HepG2 (cell line): ENCODE data around the gene GSTM1. TPM values are rescaled to one million over a fixed set of nuclear protein-coding genes. Genes with fewer than 3 reads are reported as not detected.

Experiments used
- AKAP8 ChIP-seq: sonication (generic); formaldehyde crosslinking; IDR thresholded peaks from 2 replicates; pipeline ENCODE4 v1.5.1; 2020; ENCODE audit warnings: mild to moderate bottlenecking, missing genetic modification reagents
- ARNT2 ChIP-seq: sonication (generic); formaldehyde crosslinking; IDR thresholded peaks from 2 replicates; pipeline ENCODE4 v1.8.0; 2022; ENCODE audit warnings: mild to moderate bottlenecking, low read depth, missing genetic modification reagents, moderate library complexity
- HES4 ChIP-seq: sonication (generic); formaldehyde crosslinking; IDR thresholded peaks from 2 replicates; pipeline ENCODE4 v1.9.0; 2021; ENCODE audit warnings: mild to moderate bottlenecking, missing genetic modification reagents, borderline replicate concordance
- HMG20A ChIP-seq: IDR thresholded peaks from 2 replicates; pipeline ENCODE4 v1.6.1; 2016; ENCODE audit warnings: borderline replicate concordance
- MIXL1 ChIP-seq: IDR thresholded peaks from 2 replicates; pipeline ENCODE4 v1.6.1; 2016
- MLLT10 ChIP-seq: sonication (generic); formaldehyde crosslinking; IDR thresholded peaks from 2 replicates; pipeline ENCODE4 v1.4.0; 2020; ENCODE audit warnings: missing genetic modification reagents
- NCOA1 ChIP-seq: sonication (generic); formaldehyde crosslinking; IDR thresholded peaks from 2 replicates; pipeline ENCODE4 v1.9.0; 2021; ENCODE audit warnings: missing genetic modification reagents
- RARG ChIP-seq: sonication (generic); formaldehyde crosslinking; IDR thresholded peaks from 2 replicates; pipeline ENCODE4 v1.4.0; 2020; ENCODE audit warnings: low read depth, mild to moderate bottlenecking, missing genetic modification reagents
- ZNF225 ChIP-seq: sonication (generic); formaldehyde crosslinking; IDR thresholded peaks from 2 replicates; pipeline ENCODE4 v1.4.0; 2020; ENCODE audit warnings: mild to moderate bottlenecking, missing genetic modification reagents
- ZNF549 ChIP-seq: sonication (generic); formaldehyde crosslinking; IDR thresholded peaks from 2 replicates; pipeline ENCODE4 v1.5.0; 2020; ENCODE audit warnings: missing genetic modification reagents
- ZNF670 ChIP-seq: sonication (generic); formaldehyde crosslinking; IDR thresholded peaks from 2 replicates; pipeline ENCODE4 v1.8.0; 2022; ENCODE audit warnings: mild to moderate bottlenecking, missing genetic modification reagents, borderline replicate concordance
- ZNF75D ChIP-seq: sonication (generic); formaldehyde crosslinking; IDR thresholded peaks from 2 replicates; pipeline ENCODE4 v1.8.1; 2023; ENCODE audit warnings: missing genetic modification reagents, mild to moderate bottlenecking, borderline replicate concordance
- polyA plus RNA-seq, 8 experiments: library from polyadenylated mRNA; depleted of rRNA in 3 of 8; stranded (reverse) in 7 of 8; unstranded in 1 of 8; fragments of >200 nt; fragmentation: Illumina TruSeq in 4 of 8; extraction: Trizol in 4 of 8; gene quantifications; 2 replicates each; pipeline versions ENCODE4 v1.2.1 to v1.2.3, GENCODE V29; 2011 to 2016; ENCODE audit warnings: low read depth in 4 of 8, missing spikeins in 1 of 8, mixed read lengths in 1 of 8; ENCODE audit not compliant: insufficient read depth in 1 of 8
- total RNA-seq, 5 experiments: library from RNA; depleted of rRNA; stranded (reverse); fragments of >200 nt; fragmentation: Illumina TruSeq; extraction: Trizol; gene quantifications; 2 replicates each; pipeline ENCODE4 v1.2.3, GENCODE V29; 2016; ENCODE audit warnings: low read depth in 1 of 5
- TF ChIP-seq, protein P1 (sequence below): sonication (generic); formaldehyde crosslinking; IDR thresholded peaks from 2 replicates; pipeline ENCODE4 v1.4.0; 2020; ENCODE audit warnings: missing genetic modification reagents
- TF ChIP-seq, protein P2 (sequence below): IDR thresholded peaks from 2 replicates; pipeline ENCODE4 v1.6.1; 2018; ENCODE audit warnings: missing genetic modification reagents, mild to moderate bottlenecking, missing compliant biosample characterization
- TF ChIP-seq, protein P3 (sequence below): sonication (generic); formaldehyde crosslinking; IDR thresholded peaks from 2 replicates; pipeline ENCODE4 v1.8.1; 2023; ENCODE audit warnings: missing genetic modification reagents, inconsistent platforms, borderline replicate concordance
- TF ChIP-seq, protein P4 (sequence below): sonication (generic); formaldehyde crosslinking; IDR thresholded peaks from 2 replicates; pipeline ENCODE4 v1.8.0; 2022; ENCODE audit warnings: low read depth, missing genetic modification reagents
- TF ChIP-seq, protein P5 (sequence below): sonication (generic); formaldehyde crosslinking; IDR thresholded peaks from 2 replicates; pipeline ENCODE4 v1.5.0; 2020; ENCODE audit warnings: mild to moderate bottlenecking, low read depth, missing genetic modification reagents, borderline replicate concordance

Gene GSTM1
- total and polyA plus RNA-seq, 2 of the 13 experiments (the other 11 are each of a cell fraction or from before 2014, with no cell fraction given) = 0.42 TPM; not detected in 1

DNA sequence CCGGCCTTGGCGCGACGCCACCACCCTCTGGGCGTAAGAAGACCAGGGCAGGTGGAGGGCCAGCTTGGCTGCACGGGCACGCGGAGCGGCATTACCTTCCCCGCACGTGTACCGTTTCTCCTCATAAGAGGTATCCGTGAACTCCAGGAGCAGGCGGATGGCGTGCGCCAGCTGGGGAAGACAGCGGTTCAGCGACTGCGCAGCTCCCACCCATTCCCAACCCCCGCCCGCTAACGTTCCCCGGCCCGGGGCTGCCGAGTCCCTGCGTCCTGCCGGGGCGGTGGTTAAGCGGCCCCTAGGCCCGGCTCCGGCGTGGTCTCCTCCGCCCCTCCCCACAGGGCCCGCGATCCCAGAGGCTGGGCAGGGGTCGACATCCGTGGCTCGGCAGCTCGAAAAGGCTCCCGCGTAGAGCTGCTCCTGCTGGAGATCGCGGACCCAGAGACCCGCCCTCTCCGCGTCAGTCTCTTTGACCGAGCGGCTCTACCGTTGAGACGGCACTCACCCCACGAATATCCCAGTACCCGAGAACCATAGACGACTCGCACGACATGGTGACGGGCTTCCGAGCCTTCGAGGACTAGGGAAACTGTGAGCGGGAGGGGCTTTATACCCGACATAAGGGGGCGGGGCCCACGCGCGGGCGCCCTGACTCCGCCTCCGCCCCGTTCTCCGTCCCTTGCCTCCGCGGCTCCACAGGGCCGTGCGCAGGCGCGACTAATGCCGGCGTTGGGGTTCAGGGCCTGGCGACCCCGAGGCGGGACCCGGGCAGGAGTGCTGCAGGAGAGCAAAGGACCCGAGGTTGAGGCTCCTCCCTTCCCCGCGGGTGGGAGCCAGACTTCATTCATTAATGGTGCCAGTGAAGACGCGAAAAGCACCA is 52.4 kb downstream of the GSTM1 start (continued):
- TF ChIP-seq, protein P1, sequence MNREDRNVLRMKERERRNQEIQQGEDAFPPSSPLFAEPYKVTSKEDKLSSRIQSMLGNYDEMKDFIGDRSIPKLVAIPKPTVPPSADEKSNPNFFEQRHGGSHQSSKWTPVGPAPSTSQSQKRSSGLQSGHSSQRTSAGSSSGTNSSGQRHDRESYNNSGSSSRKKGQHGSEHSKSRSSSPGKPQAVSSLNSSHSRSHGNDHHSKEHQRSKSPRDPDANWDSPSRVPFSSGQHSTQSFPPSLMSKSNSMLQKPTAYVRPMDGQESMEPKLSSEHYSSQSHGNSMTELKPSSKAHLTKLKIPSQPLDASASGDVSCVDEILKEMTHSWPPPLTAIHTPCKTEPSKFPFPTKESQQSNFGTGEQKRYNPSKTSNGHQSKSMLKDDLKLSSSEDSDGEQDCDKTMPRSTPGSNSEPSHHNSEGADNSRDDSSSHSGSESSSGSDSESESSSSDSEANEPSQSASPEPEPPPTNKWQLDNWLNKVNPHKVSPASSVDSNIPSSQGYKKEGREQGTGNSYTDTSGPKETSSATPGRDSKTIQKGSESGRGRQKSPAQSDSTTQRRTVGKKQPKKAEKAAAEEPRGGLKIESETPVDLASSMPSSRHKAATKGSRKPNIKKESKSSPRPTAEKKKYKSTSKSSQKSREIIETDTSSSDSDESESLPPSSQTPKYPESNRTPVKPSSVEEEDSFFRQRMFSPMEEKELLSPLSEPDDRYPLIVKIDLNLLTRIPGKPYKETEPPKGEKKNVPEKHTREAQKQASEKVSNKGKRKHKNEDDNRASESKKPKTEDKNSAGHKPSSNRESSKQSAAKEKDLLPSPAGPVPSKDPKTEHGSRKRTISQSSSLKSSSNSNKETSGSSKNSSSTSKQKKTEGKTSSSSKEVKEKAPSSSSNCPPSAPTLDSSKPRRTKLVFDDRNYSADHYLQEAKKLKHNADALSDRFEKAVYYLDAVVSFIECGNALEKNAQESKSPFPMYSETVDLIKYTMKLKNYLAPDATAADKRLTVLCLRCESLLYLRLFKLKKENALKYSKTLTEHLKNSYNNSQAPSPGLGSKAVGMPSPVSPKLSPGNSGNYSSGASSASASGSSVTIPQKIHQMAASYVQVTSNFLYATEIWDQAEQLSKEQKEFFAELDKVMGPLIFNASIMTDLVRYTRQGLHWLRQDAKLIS = no peak
- no peak for TF ChIP-seq MIXL1 (CRISPR knock-in tag)
- TF ChIP-seq ZNF75D (CRISPR knock-in tag) = no peak
- TF ChIP-seq, protein P2, sequence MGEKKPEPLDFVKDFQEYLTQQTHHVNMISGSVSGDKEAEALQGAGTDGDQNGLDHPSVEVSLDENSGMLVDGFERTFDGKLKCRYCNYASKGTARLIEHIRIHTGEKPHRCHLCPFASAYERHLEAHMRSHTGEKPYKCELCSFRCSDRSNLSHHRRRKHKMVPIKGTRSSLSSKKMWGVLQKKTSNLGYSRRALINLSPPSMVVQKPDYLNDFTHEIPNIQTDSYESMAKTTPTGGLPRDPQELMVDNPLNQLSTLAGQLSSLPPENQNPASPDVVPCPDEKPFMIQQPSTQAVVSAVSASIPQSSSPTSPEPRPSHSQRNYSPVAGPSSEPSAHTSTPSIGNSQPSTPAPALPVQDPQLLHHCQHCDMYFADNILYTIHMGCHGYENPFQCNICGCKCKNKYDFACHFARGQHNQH (CRISPR knock-in tag) = peak; percentile 57; the same call in 1 of the 2 replicates
- TF ChIP-seq, protein P3, sequence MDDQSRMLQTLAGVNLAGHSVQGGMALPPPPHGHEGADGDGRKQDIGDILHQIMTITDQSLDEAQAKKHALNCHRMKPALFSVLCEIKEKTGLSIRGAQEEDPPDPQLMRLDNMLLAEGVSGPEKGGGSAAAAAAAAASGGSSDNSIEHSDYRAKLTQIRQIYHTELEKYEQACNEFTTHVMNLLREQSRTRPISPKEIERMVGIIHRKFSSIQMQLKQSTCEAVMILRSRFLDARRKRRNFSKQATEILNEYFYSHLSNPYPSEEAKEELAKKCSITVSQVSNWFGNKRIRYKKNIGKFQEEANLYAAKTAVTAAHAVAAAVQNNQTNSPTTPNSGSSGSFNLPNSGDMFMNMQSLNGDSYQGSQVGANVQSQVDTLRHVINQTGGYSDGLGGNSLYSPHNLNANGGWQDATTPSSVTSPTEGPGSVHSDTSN (CRISPR knock-in tag) = no peak
- TF ChIP-seq NCOA1 = no peak
- TF ChIP-seq, protein P4, sequence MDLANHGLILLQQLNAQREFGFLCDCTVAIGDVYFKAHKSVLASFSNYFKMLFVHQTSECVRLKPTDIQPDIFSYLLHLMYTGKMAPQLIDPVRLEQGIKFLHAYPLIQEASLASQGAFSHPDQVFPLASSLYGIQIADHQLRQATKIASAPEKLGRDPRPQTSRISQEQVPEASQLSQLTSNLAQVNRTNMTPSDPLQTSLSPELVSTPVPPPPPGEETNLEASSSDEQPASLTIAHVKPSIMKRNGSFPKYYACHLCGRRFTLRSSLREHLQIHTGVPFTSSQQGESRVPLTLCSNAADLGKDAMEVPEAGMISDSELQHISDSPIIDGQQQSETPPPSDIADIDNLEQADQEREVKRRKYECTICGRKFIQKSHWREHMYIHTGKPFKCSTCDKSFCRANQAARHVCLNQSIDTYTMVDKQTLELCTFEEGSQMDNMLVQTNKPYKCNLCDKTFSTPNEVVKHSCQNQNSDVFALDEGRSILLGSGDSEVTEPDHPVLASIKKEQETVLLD (CRISPR knock-in tag) = no peak
- no peak; the same call in 1 of the 2 replicates for TF ChIP-seq ZNF225 (CRISPR knock-in tag)
- TF ChIP-seq, protein P5, sequence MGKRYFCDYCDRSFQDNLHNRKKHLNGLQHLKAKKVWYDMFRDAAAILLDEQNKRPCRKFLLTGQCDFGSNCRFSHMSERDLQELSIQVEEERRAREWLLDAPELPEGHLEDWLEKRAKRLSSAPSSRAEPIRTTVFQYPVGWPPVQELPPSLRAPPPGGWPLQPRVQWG (CRISPR knock-in tag) = no peak
- TF ChIP-seq RARG (CRISPR knock-in tag) = no peak
- no peak for TF ChIP-seq ZNF670
- no peak for TF ChIP-seq HMG20A (CRISPR knock-in tag)
- no peak for TF ChIP-seq MLLT10 (CRISPR knock-in tag)
- TF ChIP-seq ARNT2 (CRISPR knock-in tag) = peak; percentile 75
- peak; percentile 77; the same call in 1 of the 2 replicates for TF ChIP-seq HES4
- TF ChIP-seq AKAP8 = peak; percentile 80; the same call in 1 of the 2 replicates
- TF ChIP-seq ZNF549 (CRISPR knock-in tag) = no peak
